Measurements from ENCODE around the gene ZFPL1.
A peak's percentile ranks its signal among the peaks of the same experiment; 100 is the strongest.

The ZFPL1 gene

GRCh38 chr11:65121865-65122696, 38.1 kb downstream of the ZFPL1 start, which contains the start of the genes FAU and MRPL49:
TSS of gene FAU (minus strand) at chr11:65122134. CDS start at chr11:65121813, 321 bp downstream.
TSS of gene MRPL49 (plus strand) at chr11:65122321. CDS start at chr11:65122347, 26 bp downstream.
- TF ChIP-seq CTCF (IDR thresholded peaks at IDR 0.05; ENCODE audit: unreplicated experiment in 3 of 3): no peak
- no peaks in the 10 kb centered on the region for H3K9me3 Mint-ChIP-seq
- H3K4me3 Mint-ChIP-seq: peak within 1 kb of the TSS; percentile 98 to 100 (median 99)
- peaks cover 49% of the 10 kb centered on the region for H3K36me3 Mint-ChIP-seq (ENCODE audit: low read depth)
- H3K27me3 Mint-ChIP-seq (ENCODE audit: low read depth): no peaks in the 10 kb centered on the region
- H3K4me1 Mint-ChIP-seq: peaks cover 28% of the 10 kb centered on the region
- H3K27ac Mint-ChIP-seq: peak within 1 kb of the TSS; percentile 94 to 98 (median 97)

- Mint-ChIP-seq H3K4me3 (peak overlapping the region; percentile 78 to 85 (median 84)), H3K36me3 (ENCODE audit: low read depth) (peaks cover 40% of the 10 kb centered on the region), H3K27ac (no peak overlapping the region), H3K27me3 (ENCODE audit: low read depth) (no peaks in the 10 kb centered on the region), H3K4me1 (peaks cover 20% of the 10 kb centered on the region), H3K9me3 (no peaks in the 10 kb centered on the region)
- TF ChIP-seq CTCF (IDR thresholded peaks at IDR 0.05; ENCODE audit: unreplicated experiment in 3 of 3): no peak
These were observed 40.6 kb downstream of the ZFPL1 start for GRCh38 chr11:65124480-65125196.

- Mint-ChIP-seq H3K4me3 (peak overlapping the region in 1 of 3 experiments; percentile 78), H3K27me3 (ENCODE audit: low read depth) (no peaks in the 10 kb centered on the region), H3K36me3 (ENCODE audit: low read depth) (peaks cover 35% of the 10 kb centered on the region), H3K9me3 (no peaks in the 10 kb centered on the region), H3K27ac (no peak overlapping the region), H3K4me1 (peaks cover 20% of the 10 kb centered on the region)
- no peak for TF ChIP-seq CTCF (IDR thresholded peaks at IDR 0.05; ENCODE audit: unreplicated experiment in 3 of 3)
These were observed 41.4 kb downstream of the ZFPL1 start for GRCh38 chr11:65125197-65126056.

- Mint-ChIP-seq H3K4me1 (peaks cover 13% of the 10 kb centered on the region), H3K9me3 (no peaks in the 10 kb centered on the region)
- no peak for TF ChIP-seq CTCF (IDR thresholded peaks at IDR 0.05; ENCODE audit: unreplicated experiment in 3 of 3)
These were observed 42.7 kb downstream of the ZFPL1 start for GRCh38 chr11:65126624-65127274.

GRCh38 chr11:65127473-65128181, 43.6 kb downstream of the ZFPL1 start:
- Mint-ChIP-seq H3K27ac (no peak overlapping the region), H3K36me3 (ENCODE audit: low read depth) (peaks cover 25% of the 10 kb centered on the region), H3K9me3 (no peaks in the 10 kb centered on the region), H3K4me3 (peak overlapping the region in 1 of 3 experiments; percentile 37), H3K27me3 (ENCODE audit: low read depth) (peaks cover 5% of the 10 kb centered on the region), H3K4me1 (peaks cover 7% of the 10 kb centered on the region)
- TF ChIP-seq CTCF (IDR thresholded peaks at IDR 0.05; ENCODE audit: unreplicated experiment in 3 of 3): no peak

More at GRCh38 chr11:65126624-65127274, 42.7 kb downstream of the ZFPL1 start:
- Mint-ChIP-seq H3K4me3 (peak overlapping the region in 2 of 3 experiments; percentile 34 to 58), H3K27me3 (ENCODE audit: low read depth) (peaks cover 5% of the 10 kb centered on the region), H3K36me3 (ENCODE audit: low read depth) (peaks cover 32% of the 10 kb centered on the region), H3K27ac (no peak overlapping the region)

Measured in nephron (organoid).